Retinal pigment epithelial cell (primary cell): Measurements from ENCODE around the gene ADAMTS19.

ENCODE experiments used
- DNase-seq: peaks from one replicate; pipeline ENCODE4 v3.0.0-alpha.2; 2010; ENCODE audit warnings: low read depth
- H3K4me3 ChIP-seq: 2 replicates; pipeline ENCODE4 v1.5.1; 2011; ENCODE audit warnings: mild to moderate bottlenecking, low read length, control low read depth, moderate library complexity
- CTCF ChIP-seq: conservative IDR thresholded peaks from 2 replicates; pipeline ENCODE4 v1.5.1; 2011; ENCODE audit warnings: low read depth, low read length, control low read depth, inconsistent platforms

The ADAMTS19 gene

GRCh38 chr5:129591508-129592160 is 131.5 kb downstream of the ADAMTS19 start:
- DNase-seq = no peak

GRCh38 chr5:129593525-129593924 is 133.4 kb downstream of the ADAMTS19 start:
- no peak for TF ChIP-seq CTCF
- no peak for DNase-seq
- H3K4me3 ChIP-seq = no peak overlapping the region

More at GRCh38 chr5:129591508-129592160, 131.5 kb downstream of the ADAMTS19 start:
- no peak overlapping the region for H3K4me3 ChIP-seq
- no peak for TF ChIP-seq CTCF

GRCh38 chr5:129601576-129601975 is 141.5 kb downstream of the ADAMTS19 start:
- no peak for TF ChIP-seq CTCF
- H3K4me3 ChIP-seq = no peak overlapping the region
- DNase-seq = no peak

- no peak overlapping the region for H3K4me3 ChIP-seq
- TF ChIP-seq CTCF = no peak
- no peak for DNase-seq
Observed at GRCh38 chr5:129608350-129608749, 148.3 kb downstream of the ADAMTS19 start.

GRCh38 chr5:129609710-129610109 is 149.6 kb downstream of the ADAMTS19 start:
- TF ChIP-seq CTCF = no peak
- no peak for DNase-seq
- no peak overlapping the region for H3K4me3 ChIP-seq

- DNase-seq = no peak
- no peak for TF ChIP-seq CTCF
- H3K4me3 ChIP-seq = no peak overlapping the region
Observed at GRCh38 chr5:129616517-129616916, 156.4 kb downstream of the ADAMTS19 start.

- no peak for TF ChIP-seq CTCF
- no peak overlapping the region for H3K4me3 ChIP-seq
- no peak for DNase-seq
Observed at GRCh38 chr5:129617206-129617605, 157.1 kb downstream of the ADAMTS19 start.
